HG03342 (cell line): Measurements from ENCODE around the gene CAMTA1.

Source experiments
- ATAC-seq: cut with Tn5 transposase; IDR thresholded peaks from one replicate; pipeline ENCODE4 v1.9.1; 2021; ENCODE audit warnings: mild to moderate bottlenecking, moderate library complexity; ENCODE audit not compliant: unreplicated experiment

The CAMTA1 gene

GRCh38 chr1:7511381-7511780 lies 726.1 kb downstream of the CAMTA1 start:
- ATAC-seq, result no peak

- no peak for ATAC-seq
These were observed 727.8 kb downstream of the CAMTA1 start for GRCh38 chr1:7513081-7513480.

DNA sequence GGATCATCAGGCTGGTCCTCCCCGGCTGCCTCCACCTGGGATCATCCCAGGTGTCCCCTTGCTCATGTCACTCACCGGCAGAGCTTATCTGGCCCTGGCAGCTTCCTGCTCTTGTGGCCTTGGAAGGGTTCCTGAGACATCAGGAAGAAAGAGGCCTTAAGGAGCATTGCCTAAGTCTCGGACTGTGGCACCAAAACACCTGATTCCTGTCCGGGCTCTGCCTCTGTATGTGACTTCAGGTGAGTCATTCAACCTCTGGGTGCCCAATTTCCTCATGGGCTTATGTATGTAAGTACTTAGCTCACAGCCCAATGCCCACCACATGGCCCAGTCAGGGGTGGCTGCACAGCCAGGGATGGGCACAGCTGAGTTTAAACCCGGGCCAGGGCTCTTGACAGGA lies 729.9 kb downstream of the CAMTA1 start:
- ATAC-seq, result no peak

GRCh38 chr1:7515904-7516303 lies 730.6 kb downstream of the CAMTA1 start:
- no peak for ATAC-seq

GRCh38 chr1:7516341-7516740 lies 731.1 kb downstream of the CAMTA1 start:
- ATAC-seq, result no peak

DNA sequence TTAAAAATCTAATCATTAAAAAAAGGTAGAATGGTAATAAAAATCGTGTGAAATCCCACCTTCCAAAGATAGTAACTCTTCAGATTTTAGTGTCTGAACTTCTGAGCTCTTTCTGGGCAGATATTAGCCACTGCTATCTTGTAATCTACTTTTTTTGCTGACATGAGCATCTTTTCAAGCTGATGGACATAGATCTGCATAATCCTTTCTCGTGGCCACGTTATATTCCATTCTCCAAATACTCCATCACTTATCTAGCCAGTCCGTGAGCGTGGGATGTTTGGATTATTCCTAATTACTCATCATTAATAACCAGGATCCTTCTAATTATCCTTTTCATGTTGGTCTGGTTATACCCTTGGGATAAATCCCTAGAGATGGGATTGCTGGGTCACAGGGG lies 731.7 kb downstream of the CAMTA1 start:
- no peak for ATAC-seq

DNA sequence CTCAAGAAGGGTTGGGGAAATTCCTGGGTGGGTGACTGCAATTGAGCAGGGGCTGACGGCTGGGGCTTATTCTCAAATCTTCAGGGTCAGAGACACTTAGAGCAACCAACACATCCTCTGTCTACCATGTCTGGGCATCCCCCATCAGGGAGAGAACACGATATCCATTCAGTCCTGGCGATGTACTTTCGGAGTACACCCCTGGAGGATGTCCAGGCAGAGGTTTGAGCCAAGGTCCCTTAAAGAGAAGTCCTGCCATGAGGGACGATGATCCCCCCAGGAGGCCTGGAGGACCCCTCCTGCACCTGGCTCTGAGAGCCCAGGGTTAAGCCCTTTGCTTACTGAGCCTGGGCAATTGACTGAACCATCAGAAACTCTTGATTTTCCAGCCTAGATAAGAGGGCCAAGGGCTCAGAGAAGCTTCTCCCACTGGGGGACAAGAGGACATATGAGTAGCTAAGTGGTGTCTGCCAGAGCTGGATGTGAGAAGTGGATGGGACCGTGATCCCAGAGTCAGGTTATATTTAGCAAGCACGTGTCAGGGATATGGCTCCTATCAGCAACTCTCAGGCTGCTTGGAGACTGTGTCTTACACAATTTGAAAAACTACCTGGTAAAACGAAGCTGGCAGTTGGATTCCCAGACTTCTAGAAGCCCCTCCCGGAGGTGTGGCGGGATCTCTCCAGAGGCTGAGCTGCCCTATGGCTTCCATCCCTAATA lies 732.5 kb downstream of the CAMTA1 start:
- no peak for ATAC-seq

GRCh38 chr1:7518411-7518810 lies 733.2 kb downstream of the CAMTA1 start:
- no peak for ATAC-seq

- ATAC-seq, result no peak
These were observed 734.1 kb downstream of the CAMTA1 start for GRCh38 chr1:7519181-7519860.

DNA sequence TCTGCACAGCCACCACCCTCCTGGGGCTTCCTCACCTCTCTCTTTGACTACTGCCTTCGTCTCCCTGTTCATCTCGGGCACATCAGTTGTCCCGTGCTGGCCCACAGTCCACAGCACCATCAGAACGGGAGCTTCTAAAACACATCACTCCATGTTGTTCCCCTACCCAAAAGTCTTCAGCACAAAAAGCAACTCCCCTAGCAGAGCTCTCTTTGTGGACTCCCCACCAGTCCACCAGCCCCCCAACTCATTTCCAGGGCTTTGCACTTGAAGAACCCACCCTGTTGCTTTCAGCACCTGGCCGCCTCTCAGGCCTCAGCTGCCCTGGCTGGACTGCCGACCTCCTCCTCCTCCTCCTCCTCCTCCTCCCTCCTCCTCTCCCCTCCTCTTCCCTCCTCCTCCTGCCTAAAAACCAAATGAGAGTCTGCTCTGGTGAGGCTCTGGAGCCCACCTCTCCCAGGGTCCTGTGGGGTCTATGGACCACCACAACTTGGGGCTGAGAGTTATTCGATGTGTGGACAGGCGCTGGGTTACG lies 734.7 kb downstream of the CAMTA1 start:
- ATAC-seq, result no peak

DNA sequence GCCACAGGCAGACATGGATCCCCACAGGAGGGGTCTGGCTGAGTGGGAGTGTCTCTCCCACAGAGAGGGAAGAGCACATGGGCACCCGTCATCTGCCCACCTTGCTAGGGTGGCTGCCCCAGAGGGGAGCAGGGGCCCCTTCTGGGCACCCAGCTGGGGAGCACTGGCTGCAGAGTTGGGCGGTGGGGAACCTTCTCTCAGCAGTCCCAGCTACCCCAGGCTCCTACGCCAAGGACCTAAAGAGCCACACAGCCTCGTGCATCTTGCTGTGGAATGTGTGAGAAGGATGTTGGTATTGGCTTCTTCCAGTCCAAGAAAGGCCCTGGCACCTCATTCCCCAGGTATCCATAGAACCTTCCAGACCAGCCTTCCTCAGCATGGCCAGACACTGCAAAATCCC lies 735.2 kb downstream of the CAMTA1 start:
- ATAC-seq, result no peak

GRCh38 chr1:7524341-7525337 lies 739.4 kb downstream of the CAMTA1 start:
- ATAC-seq, result no peak

DNA sequence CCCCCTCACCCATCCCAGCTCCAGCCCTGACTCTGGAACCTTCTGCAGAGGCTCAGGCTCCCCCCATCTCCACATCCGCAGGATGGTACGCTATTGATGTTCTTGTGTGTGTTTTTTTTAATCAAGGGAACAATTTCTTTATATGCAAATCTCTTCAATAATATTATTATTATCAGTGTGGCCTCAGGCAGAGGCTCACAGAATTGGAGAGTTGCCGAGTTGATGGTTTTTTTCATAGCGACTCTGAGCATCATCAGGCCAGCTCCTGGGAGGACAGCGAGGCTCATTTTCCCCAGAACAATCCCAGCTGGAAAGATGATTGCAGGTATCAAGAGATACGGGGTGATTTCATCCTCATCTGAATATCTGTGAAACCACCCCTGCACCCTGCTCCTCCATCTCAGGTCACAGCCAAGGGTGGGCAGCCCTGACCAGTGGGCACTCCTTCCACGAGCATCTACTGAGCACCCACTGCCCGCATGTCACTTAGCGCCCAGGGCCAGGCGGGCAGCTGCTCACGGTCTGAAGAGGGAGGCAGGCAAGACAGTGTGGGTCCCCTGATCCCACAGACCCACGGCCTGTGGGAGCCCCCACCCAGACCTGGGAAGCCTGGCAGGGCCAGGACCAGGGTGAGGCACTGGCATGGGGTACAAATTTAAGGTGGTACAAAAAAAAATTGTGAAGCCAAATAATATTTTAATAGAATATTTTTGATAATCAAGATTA lies 740.2 kb downstream of the CAMTA1 start:
- no peak for ATAC-seq

- ATAC-seq, result no peak
These were observed 741.1 kb downstream of the CAMTA1 start for GRCh38 chr1:7526196-7526866.

GRCh38 chr1:7526867-7527732 lies 741.8 kb downstream of the CAMTA1 start:
- no peak for ATAC-seq

DNA sequence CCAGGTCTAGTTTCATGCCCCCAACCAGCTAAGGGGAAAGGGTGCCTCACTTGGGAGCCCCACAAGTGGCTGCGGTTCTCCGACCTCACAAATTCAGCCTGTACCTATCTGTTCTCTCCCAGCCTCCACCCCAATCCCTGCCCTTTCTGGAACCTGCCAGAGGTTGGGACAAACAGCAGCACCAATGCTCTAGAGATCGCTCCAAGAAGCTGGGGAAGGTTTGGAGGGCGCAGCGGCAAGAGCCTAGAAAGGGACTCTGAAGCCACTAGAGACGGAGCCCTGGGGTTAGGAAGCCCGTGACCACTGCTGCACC lies 742.4 kb downstream of the CAMTA1 start:
- no peak for ATAC-seq

- ATAC-seq, result no peak
These were observed 743.3 kb downstream of the CAMTA1 start for GRCh38 chr1:7528386-7529198.

- ATAC-seq, result no peak
These were observed 744.7 kb downstream of the CAMTA1 start for GRCh38 chr1:7529917-7530316.
